TTC549 (cell line): ENCODE data around the gene SMG6.
"Not testable (repeated sequence)": the region's sequence is repeated elsewhere in the genome, so short reads cannot be mapped to it uniquely, and the experiment has no call there.

Experiments used
- FAIRE-seq: peaks from 2 replicates; lab custom pipeline; 2012; peaks lifted over from hg19 to GRCh38; lab: Jason Lieb, UNC

Gene SMG6

GRCh38 chr17:2262135-2262587, 41.4 kb downstream of the SMG6 start:
- no peak for FAIRE-seq

- no peak for FAIRE-seq
Measured at GRCh38 chr17:2259769-2260536, 43.6 kb downstream of the SMG6 start.

GRCh38 chr17:2258830-2259229, 44.8 kb downstream of the SMG6 start:
- not testable (repeated sequence) for FAIRE-seq

- no peak for FAIRE-seq
Measured at GRCh38 chr17:2253768-2254406, 49.7 kb downstream of the SMG6 start.

- no peak for FAIRE-seq
Measured at GRCh38 chr17:2253362-2253761, 50.2 kb downstream of the SMG6 start.

GRCh38 chr17:2251098-2251497, 52.5 kb downstream of the SMG6 start:
- no peak for FAIRE-seq

GRCh38 chr17:2250140-2251095, 53.2 kb downstream of the SMG6 start:
- FAIRE-seq = no peak

- FAIRE-seq = no peak
Measured at GRCh38 chr17:2247005-2247404, 56.6 kb downstream of the SMG6 start.

GRCh38 chr17:2244545-2245525, 58.8 kb downstream of the SMG6 start:
- no peak for FAIRE-seq

GRCh38 chr17:2243953-2244352, 59.6 kb downstream of the SMG6 start:
- FAIRE-seq = no peak

GRCh38 chr17:2241823-2242222, 61.8 kb downstream of the SMG6 start:
- no peak for FAIRE-seq

GRCh38 chr17:2240541-2240940, 63.0 kb downstream of the SMG6 start:
- no peak for FAIRE-seq

- no peak for FAIRE-seq
Measured at GRCh38 chr17:2239882-2240430, 63.6 kb downstream of the SMG6 start.

- no peak for FAIRE-seq
Measured at GRCh38 chr17:2239170-2239551, 64.4 kb downstream of the SMG6 start.

GRCh38 chr17:2238432-2239169, 65.0 kb downstream of the SMG6 start:
- FAIRE-seq = no peak

- no peak for FAIRE-seq
Measured at GRCh38 chr17:2237950-2238349, 65.6 kb downstream of the SMG6 start.

- no peak for FAIRE-seq
Measured at GRCh38 chr17:2237521-2237921, 66.1 kb downstream of the SMG6 start.

- no peak for FAIRE-seq
Measured at GRCh38 chr17:2235792-2236366, 67.7 kb downstream of the SMG6 start.

GRCh38 chr17:2235265-2235664, 68.3 kb downstream of the SMG6 start:
- FAIRE-seq = no peak

GRCh38 chr17:2233441-2233947, 70.1 kb downstream of the SMG6 start:
- no peak for FAIRE-seq
